ENCODE data around the gene ZSWIM5. TPM values are rescaled to one million over a fixed set of nuclear protein-coding genes. Genes with fewer than 3 reads are reported as not detected.

The ZSWIM5 gene
- total RNA-seq, 1 donor from 2014 or later, result 4.1 TPM

DNA sequence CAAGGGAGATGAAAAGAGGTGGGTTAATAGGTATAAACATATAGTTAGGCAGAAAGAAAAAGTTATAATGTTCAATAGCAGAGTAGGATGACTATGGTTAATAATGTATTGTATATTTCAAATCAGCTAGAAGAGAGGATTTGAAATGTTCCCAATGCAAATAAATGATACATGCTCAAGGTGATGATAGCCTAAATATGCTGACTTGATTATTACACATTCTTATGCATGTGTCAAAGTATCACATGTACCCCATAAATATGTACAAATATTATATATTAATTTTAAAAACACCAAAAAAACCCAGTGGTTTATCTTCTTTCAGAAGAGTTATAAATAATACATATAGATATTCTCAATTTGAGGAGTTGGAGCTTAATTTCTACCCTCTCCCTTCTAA, 38.3 kb upstream of the ZSWIM5 start:
- TF ChIP-seq, protein P1, sequence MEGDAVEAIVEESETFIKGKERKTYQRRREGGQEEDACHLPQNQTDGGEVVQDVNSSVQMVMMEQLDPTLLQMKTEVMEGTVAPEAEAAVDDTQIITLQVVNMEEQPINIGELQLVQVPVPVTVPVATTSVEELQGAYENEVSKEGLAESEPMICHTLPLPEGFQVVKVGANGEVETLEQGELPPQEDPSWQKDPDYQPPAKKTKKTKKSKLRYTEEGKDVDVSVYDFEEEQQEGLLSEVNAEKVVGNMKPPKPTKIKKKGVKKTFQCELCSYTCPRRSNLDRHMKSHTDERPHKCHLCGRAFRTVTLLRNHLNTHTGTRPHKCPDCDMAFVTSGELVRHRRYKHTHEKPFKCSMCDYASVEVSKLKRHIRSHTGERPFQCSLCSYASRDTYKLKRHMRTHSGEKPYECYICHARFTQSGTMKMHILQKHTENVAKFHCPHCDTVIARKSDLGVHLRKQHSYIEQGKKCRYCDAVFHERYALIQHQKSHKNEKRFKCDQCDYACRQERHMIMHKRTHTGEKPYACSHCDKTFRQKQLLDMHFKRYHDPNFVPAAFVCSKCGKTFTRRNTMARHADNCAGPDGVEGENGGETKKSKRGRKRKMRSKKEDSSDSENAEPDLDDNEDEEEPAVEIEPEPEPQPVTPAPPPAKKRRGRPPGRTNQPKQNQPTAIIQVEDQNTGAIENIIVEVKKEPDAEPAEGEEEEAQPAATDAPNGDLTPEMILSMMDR (IDR thresholded peaks at IDR 0.05), result no peak
- Histone ChIP-seq H3K27me3 (no peaks in the 10 kb centered on the region), H3K4me3 (no peak overlapping the region), H3K27ac (no peak overlapping the region), H3K9me3 (no peaks in the 10 kb centered on the region), H3K36me3 (no peaks in the 10 kb centered on the region), H3K4me1 (no peaks in the 10 kb centered on the region)
- no peak for DNase-seq
- intact Hi-C loops (cut with DNase I), result no loop called here
- ATAC-seq, result no peak

- TF ChIP-seq, protein P1 (IDR thresholded peaks at IDR 0.05), result no peak
- H3K27ac ChIP-seq, result no peak overlapping the region
- H3K27me3 ChIP-seq, result no peaks in the 10 kb centered on the region
- H3K4me3 ChIP-seq, result no peak overlapping the region
- intact Hi-C loops (cut with DNase I), result no loop called here
- no peaks in the 10 kb centered on the region for H3K9me3 ChIP-seq
- DNase-seq, result no peak
- H3K36me3 ChIP-seq, result no peaks in the 10 kb centered on the region
- ATAC-seq, result no peak
- H3K4me1 ChIP-seq, result no peaks in the 10 kb centered on the region
These were observed 37.3 kb upstream of the ZSWIM5 start for GRCh38 chr1:45243476-45244343.

DNA sequence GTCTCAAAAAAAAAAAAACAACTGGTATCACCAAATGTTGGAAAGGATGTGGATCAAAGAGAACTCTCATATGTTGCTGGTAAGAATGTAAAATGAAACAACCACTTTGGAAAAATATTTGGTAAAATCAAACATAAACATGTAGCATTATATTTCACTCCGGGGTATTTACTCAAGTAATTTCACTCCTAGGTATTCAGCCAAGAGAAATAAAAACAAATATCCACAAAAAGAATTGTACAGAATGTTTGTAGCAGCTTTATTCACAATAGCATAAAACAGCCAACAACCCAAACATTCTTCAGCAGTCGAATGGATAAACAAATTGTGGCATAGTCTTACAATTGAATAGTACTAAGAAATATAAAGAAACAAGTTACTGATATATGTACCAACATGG, 32.4 kb upstream of the ZSWIM5 start:
- no peak overlapping the region for H3K4me3 ChIP-seq
- intact Hi-C loops (cut with DNase I), result no loop called here
- no peaks in the 10 kb centered on the region for H3K36me3 ChIP-seq
- DNase-seq, result no peak
- H3K4me1 ChIP-seq, result no peaks in the 10 kb centered on the region
- TF ChIP-seq, protein P1 (IDR thresholded peaks at IDR 0.05), result no peak
- H3K9me3 ChIP-seq, result no peaks in the 10 kb centered on the region
- H3K27me3 ChIP-seq, result no peaks in the 10 kb centered on the region
- ATAC-seq, result no peak
- no peak overlapping the region for H3K27ac ChIP-seq

DNA sequence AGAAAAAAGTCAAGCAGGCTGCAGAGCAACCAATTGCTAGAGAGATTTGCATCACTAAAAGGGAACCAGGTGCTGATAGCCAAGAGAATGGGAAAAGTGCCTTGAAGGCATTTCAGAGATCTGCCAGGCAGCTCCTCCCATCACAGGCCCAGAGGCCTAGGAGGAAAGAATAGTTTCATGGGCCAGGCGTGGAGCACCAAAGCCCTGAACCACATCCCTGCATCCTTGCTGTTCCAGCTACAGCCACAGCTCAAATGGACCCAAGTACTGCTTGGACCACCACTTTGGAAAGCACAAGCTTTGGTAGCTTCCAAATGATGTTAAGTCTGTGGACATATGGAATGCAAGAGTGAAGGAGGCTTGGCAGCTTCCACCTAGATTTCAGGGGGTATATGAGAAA, 29.7 kb upstream of the ZSWIM5 start:
- intact Hi-C loops (cut with DNase I), result no loop called here
- Histone ChIP-seq H3K27ac (no peak overlapping the region), H3K27me3 (no peaks in the 10 kb centered on the region), H3K4me1 (no peaks in the 10 kb centered on the region), H3K9me3 (no peaks in the 10 kb centered on the region), H3K36me3 (no peaks in the 10 kb centered on the region), H3K4me3 (no peak overlapping the region)
- DNase-seq, result no peak
- TF ChIP-seq, protein P1 (IDR thresholded peaks at IDR 0.05), result no peak
- no peak for ATAC-seq

DNA sequence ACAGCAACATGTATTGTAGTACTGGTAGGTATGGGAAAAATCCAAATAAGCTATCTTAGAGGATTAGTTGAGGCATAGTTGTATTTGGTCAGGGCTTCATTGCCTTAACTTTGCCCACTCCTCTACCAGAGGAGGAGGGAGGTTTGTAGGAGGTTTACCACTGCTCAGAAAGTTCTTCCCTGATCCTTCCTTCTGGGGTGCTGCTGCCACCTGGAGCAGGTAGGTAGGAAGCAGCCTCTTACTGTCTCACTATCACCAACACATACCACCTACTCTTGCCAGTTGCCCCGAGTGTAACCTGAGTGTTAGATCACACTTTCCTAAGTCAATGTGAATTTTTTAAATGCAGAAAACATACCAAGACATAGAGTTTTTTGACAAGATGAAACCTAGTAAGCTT, 24.1 kb upstream of the ZSWIM5 start:
- intact Hi-C loops (cut with DNase I), result no loop called here
- no peaks in the 10 kb centered on the region for H3K4me1 ChIP-seq
- no peaks in the 10 kb centered on the region for H3K9me3 ChIP-seq
- H3K27me3 ChIP-seq, result no peaks in the 10 kb centered on the region
- ATAC-seq (peak; percentile 77), DNase-seq (no peak)
- no peak overlapping the region for H3K27ac ChIP-seq
- no peak overlapping the region for H3K4me3 ChIP-seq
- H3K36me3 ChIP-seq, result no peaks in the 10 kb centered on the region
- TF ChIP-seq, protein P1 (IDR thresholded peaks at IDR 0.05), result peak; percentile 26

Data from upper lobe of right lung (tissue), 1 donor.